Activated CD8-positive, alpha-beta memory T cell treated with anti-CD3 and anti-CD28 coated beads for 4 hours (primary cell): ENCODE data around the gene NOXO1.
"Not testable (repeated sequence)": the region's sequence is repeated elsewhere in the genome, so short reads cannot be mapped to it uniquely, and the experiment has no call there.

ENCODE experiments used
- DNase-seq, 2 donors: peaks; one replicate each; pipeline ENCODE4 v3.0.0-alpha.2; 2020; ENCODE audit warnings: low read depth in 2 of 2

NOXO1 gene

GRCh38 chr16:1962161-1963153 is 18.8 kb downstream of the NOXO1 start:
- DNase-seq: not testable (repeated sequence)

DNA sequence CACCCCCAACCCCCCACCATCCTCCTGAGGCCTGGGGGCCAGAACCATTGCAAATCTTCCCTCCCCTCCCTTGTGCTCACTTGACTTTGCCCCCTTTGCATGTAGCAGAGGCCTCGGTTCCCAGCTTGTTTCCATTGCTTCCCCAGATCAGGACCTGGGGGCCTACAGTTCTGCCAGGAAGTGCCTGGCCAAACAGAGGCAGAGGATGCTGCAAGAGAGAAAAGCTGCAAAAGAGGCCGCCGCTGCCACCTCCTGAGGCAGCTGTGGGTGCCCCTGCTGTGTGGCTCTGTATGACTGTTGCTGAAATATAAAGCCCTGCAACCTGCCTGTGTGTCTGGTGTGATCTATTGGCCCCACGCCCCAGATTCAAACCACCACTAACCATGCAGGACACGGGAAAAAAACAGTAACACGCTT is 19.6 kb downstream of the NOXO1 start:
- no peak for DNase-seq

DNA sequence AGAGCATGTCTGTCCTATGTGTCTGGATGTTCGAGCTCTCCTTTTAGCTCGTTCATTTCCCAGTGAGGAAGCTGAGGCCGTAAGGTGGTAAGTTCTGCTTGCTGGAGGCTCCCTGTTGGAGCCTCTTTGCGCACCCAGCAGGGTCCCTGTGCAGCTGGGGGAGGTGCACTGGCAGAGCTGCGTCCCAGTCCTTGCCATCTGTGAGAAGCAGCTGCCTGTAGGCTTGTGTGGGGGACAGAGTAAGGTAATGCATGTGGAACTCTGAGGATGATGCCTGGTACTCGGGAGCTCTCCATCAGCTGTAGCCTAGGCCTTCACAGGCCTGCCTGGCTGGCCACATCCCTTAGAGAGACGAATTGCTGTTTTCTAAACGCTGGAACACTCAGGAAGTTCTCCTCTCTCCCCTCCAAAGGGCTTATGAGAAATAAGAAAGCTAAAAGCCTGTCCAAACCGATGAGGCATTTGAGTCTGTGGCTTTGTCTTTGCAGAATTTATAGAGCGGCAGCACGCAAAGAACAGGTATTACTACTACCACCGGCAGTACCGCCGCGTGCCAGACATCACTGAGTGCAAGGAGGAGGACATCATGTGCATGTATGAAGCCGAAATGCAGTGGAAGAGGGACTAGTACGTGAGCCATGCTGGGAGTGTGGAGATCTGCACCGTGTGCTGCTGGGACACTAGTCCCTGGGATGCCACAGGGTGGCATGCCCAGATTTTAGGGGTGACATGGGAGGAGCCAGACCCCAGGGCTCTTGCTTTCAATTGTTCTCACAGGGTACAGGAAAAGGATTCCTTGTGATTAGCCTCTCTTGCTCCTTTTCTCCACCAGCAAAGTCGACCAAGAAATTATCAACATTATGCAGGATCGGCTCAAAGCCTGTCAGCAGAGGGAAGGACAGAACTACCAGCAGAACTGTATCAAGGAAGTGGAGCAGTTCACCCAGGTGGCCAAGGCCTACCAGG is 20.3 kb downstream of the NOXO1 start:
- DNase-seq: no peak

GRCh38 chr16:1959269-1960039 is 21.8 kb downstream of the NOXO1 start, which contains the start of gene NDUFB10:
TSS of gene NDUFB10 (plus strand) at chr16:1959538. CDS start at chr16:1959625, 87 bp downstream.
- peak; percentile 72 to 80 for DNase-seq

DNA sequence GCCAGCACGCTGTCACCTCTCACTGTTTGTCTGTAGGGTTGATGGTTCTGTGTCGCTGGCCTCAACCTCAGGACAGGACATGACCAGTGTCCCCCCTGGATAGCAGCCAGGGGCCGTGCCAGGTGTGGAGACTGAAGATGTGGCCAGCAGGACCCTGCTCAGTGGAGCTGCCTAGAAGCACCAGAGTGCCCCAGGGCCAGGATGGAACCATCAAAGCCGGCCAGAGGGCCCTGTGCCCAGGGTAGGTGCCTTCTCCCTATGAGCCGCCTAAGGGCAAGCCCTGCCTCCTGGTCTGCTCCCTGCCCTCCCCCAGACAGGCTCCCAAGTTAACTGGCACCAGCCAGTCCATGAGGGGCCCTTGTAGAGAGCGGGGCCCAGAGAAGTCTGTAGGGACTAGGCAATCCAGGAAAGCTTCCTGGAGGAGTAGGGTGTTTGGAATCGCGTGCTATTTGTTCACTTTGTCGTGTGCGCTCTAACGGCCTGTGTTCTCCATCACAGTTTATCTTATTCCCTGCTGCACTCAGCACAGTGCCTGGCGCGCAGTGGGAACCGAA is 22.5 kb downstream of the NOXO1 start:
- DNase-seq: no peak

- DNase-seq: not testable (repeated sequence)
Measured at GRCh38 chr16:1958143-1958491, 23.2 kb downstream of the NOXO1 start.

DNA sequence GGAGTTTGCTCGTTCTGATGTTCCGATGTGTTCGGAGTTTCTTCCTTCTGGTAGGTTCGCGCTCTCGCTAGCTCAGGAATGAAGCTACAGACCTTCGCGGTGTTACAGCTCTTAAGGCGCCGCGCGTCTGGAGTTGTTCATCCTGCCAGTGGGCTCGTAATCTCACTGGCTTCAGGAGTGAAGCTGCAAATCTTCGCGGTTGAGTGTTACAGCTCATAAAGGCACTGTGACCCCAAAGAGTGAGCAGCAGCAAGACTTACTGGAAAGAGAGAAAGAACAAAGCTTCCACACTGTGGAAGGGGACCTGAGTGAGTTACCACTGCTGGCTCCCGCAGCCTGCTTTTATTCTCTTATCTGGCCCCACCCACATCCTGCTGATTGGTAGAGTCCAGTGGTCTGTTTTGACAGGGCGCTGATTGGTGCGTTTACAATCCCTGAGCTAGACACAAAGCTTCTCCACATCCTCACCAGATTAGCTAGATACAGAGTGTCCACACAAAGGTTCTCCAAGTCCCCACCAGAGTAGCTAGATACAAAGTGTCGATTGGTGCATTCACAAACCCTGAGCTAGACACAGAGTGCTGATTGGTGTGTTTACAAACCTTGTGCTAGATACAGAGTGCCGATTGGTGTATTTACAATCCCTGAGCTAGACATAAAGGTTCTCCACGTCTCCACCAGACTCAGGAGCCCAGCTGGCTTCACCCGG is 23.7 kb downstream of the NOXO1 start:
- not testable (repeated sequence) for DNase-seq

- no peak for DNase-seq
Measured at GRCh38 chr16:1953734-1954133, 27.5 kb downstream of the NOXO1 start.

DNA sequence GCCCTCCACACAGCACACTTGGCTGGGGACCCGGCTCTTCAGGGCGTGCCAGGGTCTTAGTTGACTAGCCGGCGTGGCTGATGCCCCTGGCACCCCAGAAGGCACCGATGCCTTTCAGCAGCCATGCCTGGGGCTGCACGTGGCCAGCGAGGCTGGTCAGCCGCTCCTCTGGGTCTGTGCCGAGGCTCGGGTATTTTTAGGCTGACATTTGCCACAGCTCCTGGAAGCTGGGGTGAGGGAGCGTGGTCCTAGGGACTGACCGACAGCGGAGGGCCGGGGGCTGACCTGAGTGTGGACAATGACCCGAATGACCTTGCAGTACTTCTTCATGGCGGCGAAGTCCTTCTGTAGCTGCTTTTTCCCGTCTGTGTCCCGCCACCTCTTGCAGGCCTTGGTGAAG is 30.7 kb downstream of the NOXO1 start:
- no peak for DNase-seq

GRCh38 chr16:1950047-1950446 is 31.2 kb downstream of the NOXO1 start:
- DNase-seq: no peak

DNA sequence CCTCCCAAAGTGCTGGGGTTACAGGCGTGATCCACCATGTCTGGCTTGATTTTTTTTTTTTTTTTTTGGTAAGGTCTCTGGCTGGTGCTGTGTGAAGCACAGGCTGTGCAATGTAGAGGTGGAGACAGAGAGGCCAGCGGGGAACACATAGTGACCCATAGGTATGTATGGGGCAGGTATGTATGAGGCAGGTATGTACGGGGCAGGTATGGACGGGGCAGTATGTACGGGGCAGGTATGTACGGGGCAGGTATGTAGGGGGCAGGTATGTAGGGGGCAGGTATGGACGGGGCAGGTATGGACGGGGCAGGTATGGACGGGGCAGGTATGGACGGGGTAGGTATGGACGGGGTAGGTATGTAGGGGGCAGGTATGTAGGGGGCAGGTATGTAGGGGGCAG is 31.8 kb downstream of the NOXO1 start:
- no peak for DNase-seq

DNA sequence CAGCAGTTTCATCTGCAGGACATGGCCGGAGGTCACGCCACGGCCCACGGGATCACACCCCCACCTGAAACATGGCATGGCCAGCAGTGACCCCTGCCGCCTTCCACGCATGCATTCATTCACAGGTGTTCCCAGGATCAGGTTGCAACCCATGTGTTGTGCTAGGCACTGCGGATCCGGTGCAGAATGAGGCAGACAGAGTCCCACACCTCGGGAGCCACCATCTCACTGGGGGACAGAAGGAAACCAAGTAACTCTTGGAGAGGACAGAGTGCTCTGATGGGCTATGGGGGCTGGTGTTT is 33.9 kb downstream of the NOXO1 start:
- DNase-seq: no peak

DNA sequence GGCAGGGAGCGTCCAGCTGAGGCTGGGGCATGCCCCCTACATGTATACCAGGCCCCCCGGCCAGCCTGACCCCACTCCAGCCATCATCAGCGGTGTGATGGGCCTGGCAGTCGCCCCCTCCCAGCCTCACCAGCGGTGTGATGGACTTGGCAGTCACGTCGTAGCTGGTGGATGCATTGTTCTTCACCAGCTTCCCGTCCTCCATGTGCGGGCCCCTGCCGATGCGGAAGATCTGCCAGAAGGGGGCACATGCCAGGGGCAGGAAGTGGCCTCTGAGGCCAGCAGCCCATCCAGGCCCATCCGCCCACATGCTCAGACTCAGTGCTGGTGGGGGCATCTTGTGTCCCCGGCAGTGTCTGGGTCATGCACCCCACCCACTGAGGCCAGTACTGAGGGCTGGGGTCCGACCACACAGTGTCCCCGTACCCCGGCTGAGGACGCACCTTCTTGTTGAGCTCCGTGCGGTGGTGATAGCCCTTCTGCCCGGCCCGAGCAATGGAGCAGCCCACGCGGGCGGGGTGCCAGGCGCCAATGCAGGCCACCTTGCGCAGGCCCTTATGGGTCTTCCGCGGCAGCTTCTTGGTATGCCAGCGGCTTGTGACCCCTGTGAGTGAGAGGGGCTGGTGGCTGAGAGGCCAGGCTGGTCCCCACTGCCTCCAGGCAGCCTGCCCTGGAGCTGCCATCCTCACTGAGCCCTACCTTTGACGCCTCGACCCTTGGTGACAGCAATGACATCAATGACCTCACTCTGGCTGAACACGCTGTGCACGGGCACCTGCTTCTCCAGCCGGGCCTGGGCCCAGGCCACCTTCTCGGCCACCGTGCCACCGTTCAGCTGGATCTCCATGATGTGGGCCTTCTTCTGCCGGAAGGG is 34.5 kb downstream of the NOXO1 start:
- DNase-seq: no peak

DNA sequence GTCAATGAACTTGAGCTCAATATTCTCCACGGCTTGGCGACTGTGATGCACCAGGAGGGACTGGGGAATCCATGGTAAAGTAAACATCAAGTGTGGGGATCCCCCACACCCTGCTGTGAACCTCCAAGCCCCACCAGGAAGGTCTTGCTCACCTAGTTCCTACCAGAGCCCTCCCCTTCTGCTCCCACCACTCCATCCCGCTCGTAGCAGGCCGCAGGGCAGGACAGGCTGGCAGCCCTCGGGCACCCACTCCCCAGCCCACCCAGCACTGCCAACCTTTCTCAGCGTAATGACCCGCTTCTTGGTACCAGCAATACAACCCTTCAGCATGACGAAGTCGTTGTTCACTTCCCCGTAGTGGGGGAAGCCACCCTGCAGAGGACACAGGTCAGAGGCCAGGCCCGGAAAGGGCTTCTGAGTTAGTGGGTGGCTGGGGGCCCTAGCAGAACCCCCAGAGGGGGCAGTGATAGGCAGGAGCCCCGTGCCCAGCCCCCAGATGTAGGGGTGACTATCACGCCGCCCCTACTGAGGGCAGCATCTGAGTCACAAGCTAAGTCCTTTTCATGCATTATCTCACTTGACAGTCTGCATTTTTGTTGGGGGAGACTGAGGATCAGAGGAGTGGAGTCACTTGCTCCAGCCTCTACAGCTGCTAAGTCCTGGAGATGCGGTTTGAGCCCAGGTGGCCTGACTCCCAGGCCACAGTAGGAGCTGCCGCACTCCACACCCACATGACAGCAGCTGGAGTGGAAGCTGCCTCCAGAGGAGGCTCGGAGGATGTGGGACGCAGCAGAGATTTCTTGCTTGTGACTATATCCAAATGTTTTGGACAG is 35.5 kb downstream of the NOXO1 start:
- no peak for DNase-seq

- no peak for DNase-seq
Measured at GRCh38 chr16:1944612-1945199, 36.6 kb downstream of the NOXO1 start.

DNA sequence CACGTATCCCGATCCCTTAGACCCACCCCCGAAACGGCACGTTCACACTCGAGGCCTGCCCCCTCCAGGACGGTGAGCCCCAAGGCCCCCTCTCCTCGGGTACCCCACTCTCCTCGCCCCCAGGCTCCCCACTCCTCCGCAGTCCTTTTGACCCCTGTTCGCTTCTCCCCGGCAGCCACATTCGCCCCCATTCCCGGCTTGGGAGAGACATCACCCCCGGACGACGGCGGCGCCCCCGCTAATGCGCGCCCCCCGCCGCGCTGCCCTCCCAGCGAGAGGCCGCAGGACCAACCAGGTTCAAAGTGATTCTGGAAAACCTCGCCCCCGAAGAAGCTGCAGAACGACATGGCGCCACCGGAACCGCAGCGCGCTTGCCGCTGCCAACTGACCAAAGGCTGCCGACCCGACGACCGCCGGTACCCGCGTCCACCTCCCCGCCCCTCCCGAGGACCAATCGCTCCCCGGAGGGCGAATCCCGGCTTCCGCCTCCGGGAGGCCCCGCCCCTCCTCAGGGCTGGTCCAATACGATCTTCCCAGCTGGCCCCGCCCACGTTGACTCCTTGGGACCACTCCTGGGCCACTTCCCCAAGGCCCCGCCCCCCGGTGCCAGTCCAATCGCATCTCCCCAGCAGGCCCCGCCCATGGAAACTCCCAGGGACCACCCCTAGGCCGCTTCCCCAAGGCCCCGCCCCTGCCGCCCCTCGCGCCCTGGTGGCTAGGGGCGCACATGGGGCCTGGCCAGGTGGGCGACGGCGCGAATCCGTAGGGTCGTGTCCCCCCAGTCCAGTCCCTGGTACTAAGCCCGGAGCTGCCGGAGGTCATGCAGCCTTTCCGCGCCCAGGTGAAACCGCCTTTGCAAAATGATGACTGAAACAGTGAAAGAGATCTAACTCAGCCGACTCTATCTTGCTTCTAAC is 38.2 kb downstream of the NOXO1 start, which contains the start of gene MSRB1:
Gene MSRB1 (minus strand): TSS at position 390 of the 917 bp plus-strand sequence. CDS start 43 bp downstream, at position 347.
- DNase-seq: peak; percentile 97 to 98
